IPS-15b (cell line): ENCODE results near the gene PLOD2.

ENCODE experiments used
- H3K27me3 ChIP-seq: one replicate; pipeline ENCODE4 v1.6.1; 2013; ENCODE audit warnings: low read length; ENCODE audit not compliant: control insufficient read depth, insufficient read depth
- H3K36me3 ChIP-seq: one replicate; pipeline ENCODE4 v1.6.1; 2013; ENCODE audit warnings: low read length; ENCODE audit not compliant: control insufficient read depth, insufficient read depth
- H3K4me1 ChIP-seq: one replicate; pipeline ENCODE4 v1.6.1; 2013; ENCODE audit warnings: mild to moderate bottlenecking, low read length; ENCODE audit not compliant: control insufficient read depth, insufficient read depth
- H3K4me3 ChIP-seq: one replicate; pipeline ENCODE4 v1.5.1; 2013; ENCODE audit warnings: low read depth, low read length
- H3K9ac ChIP-seq: one replicate; pipeline ENCODE4 v1.6.1; 2013; ENCODE audit warnings: low read depth, mild to moderate bottlenecking, low read length
- H3K9me3 ChIP-seq: one replicate; pipeline ENCODE4 v1.6.1; 2013; ENCODE audit warnings: mild to moderate bottlenecking, low read length; ENCODE audit not compliant: control insufficient read depth, insufficient read depth

PLOD2 gene

DNA sequence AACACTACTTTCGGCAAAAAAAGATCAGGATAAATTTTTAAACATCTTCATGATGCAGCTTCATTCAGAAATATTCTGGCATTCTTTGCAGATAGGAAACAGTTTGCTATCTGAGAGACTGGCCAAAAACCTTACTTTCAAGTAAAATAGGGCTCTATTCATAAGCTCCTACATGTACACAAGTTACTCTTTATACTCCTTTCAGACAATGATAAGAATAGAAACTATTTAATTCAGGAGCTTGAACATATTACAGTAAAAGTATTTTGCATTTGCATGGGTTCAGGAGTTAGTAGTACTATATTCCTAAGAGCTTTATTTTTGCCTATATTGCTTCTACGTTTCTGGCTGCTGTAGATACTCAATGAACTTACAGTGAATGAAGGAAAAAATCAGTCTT is 70.5 kb downstream of the PLOD2 start:
- Histone ChIP-seq H3K9me3 (no peaks in the 10 kb centered on the region), H3K9ac (no peak overlapping the region), H3K36me3 (no peaks in the 10 kb centered on the region), H3K4me3 (no peak overlapping the region), H3K27me3 (no peaks in the 10 kb centered on the region), H3K4me1 (no peaks in the 10 kb centered on the region)

DNA sequence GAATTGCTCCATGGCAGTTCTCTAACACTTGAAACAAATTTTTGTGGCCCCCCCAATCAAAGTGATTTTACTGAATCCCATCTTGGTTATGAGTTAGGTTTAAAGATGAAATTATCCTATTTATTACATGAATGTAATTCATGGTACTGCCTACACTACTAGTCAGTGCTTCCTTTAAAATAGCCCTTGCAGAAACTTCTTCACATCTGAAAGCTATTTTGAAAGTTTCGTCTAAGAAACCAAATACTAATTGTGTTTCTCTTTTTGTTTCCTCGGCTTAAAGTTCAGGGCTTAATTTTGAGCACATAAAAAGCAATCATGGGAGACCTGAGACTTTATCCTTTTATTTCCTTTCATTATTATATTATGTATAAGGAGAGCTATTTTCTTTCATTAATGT is 72.1 kb downstream of the PLOD2 start:
- Histone ChIP-seq H3K4me1 (no peaks in the 10 kb centered on the region), H3K4me3 (no peak overlapping the region), H3K36me3 (no peaks in the 10 kb centered on the region), H3K27me3 (no peaks in the 10 kb centered on the region), H3K9ac (no peak overlapping the region), H3K9me3 (no peaks in the 10 kb centered on the region)

GRCh38 chr3:146087116-146087515 is 73.9 kb downstream of the PLOD2 start:
- no peaks in the 10 kb centered on the region for H3K27me3 ChIP-seq
- no peaks in the 10 kb centered on the region for H3K36me3 ChIP-seq
- H3K4me1 ChIP-seq = no peaks in the 10 kb centered on the region
- H3K9ac ChIP-seq = no peak overlapping the region
- no peak overlapping the region for H3K4me3 ChIP-seq
- H3K9me3 ChIP-seq = no peaks in the 10 kb centered on the region

GRCh38 chr3:146086211-146086610 is 74.8 kb downstream of the PLOD2 start:
- no peak overlapping the region for H3K4me3 ChIP-seq
- H3K9ac ChIP-seq = no peak overlapping the region
- no peaks in the 10 kb centered on the region for H3K4me1 ChIP-seq
- H3K9me3 ChIP-seq = no peaks in the 10 kb centered on the region
- no peaks in the 10 kb centered on the region for H3K36me3 ChIP-seq
- no peaks in the 10 kb centered on the region for H3K27me3 ChIP-seq

DNA sequence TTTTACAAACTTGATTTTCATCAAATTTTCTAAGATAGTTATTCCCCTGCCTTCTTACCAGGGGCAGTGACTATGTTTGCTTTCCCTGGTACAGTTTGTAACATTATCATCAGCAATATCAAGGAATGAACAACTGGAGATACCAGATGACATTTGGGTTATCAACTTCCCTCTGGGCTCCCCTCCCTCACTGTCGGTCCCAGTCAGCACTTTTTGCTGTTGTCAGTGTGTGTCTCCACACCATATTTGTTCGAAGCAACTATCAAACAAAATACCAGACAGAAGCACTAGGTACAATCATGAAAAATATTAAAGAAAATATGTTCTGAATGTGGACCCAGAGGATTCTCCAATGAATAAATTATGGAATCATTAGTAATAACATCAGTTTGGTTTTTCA is 75.3 kb downstream of the PLOD2 start:
- H3K4me3 ChIP-seq = no peak overlapping the region
- H3K36me3 ChIP-seq = no peaks in the 10 kb centered on the region
- H3K4me1 ChIP-seq = no peaks in the 10 kb centered on the region
- no peak overlapping the region for H3K9ac ChIP-seq
- no peaks in the 10 kb centered on the region for H3K27me3 ChIP-seq
- H3K9me3 ChIP-seq = no peaks in the 10 kb centered on the region

- no peaks in the 10 kb centered on the region for H3K4me1 ChIP-seq
- no peak overlapping the region for H3K4me3 ChIP-seq
- H3K9me3 ChIP-seq = no peaks in the 10 kb centered on the region
- no peaks in the 10 kb centered on the region for H3K36me3 ChIP-seq
- no peaks in the 10 kb centered on the region for H3K27me3 ChIP-seq
- H3K9ac ChIP-seq = no peak overlapping the region
These were observed 80.4 kb downstream of the PLOD2 start for GRCh38 chr3:146080578-146080977.

DNA sequence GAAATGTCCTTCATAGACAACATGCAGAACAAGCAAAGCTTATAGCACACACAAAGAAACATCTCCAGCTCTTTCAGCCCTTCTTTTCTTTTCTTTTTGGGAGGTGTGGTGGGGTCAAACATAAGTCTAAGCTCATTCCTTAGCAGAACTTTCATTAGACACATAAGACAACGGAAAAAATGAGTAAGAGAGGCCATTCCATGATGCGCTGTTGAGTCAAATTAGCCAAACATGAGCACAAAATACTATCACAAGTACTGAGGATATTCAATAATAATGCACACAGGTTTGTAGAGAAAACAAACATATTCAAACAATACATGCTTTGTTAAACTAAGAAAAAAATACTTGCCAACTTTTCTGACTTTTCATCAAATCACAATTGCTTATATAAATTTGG is 83.0 kb downstream of the PLOD2 start:
- no peaks in the 10 kb centered on the region for H3K36me3 ChIP-seq

DNA sequence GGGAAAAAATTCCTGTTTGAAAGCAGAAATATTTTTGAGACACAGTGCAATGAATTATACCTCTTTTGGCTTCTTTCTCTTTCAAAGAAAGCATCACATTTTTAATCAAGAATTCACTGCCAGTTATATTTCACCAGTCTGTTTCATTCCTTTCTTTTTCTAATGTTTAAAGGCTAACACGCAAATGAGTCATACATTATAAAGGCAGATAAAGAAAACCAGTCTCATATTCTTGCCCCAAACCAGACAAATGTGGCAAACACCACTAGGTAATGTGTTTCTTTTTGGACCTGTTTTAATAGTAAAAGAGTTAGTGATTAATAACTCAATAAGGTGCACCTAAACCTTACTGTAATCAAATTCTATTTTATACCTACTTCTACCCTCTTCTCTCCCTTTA is 83.8 kb downstream of the PLOD2 start:
- H3K36me3 ChIP-seq = no peaks in the 10 kb centered on the region
- H3K4me3 ChIP-seq = no peak overlapping the region
- H3K9me3 ChIP-seq = no peaks in the 10 kb centered on the region
- no peaks in the 10 kb centered on the region for H3K4me1 ChIP-seq
- H3K27me3 ChIP-seq = no peaks in the 10 kb centered on the region
- H3K9ac ChIP-seq = no peak overlapping the region

More for the DNA sequence above, 83.0 kb downstream of the PLOD2 start:
- no peaks in the 10 kb centered on the region for H3K9me3 ChIP-seq
- H3K9ac ChIP-seq = no peak overlapping the region
- H3K27me3 ChIP-seq = no peaks in the 10 kb centered on the region
- no peak overlapping the region for H3K4me3 ChIP-seq
- no peaks in the 10 kb centered on the region for H3K4me1 ChIP-seq

GRCh38 chr3:146072824-146073223 is 88.2 kb downstream of the PLOD2 start:
- Histone ChIP-seq H3K27me3 (no peaks in the 10 kb centered on the region), H3K9ac (no peak overlapping the region), H3K9me3 (no peaks in the 10 kb centered on the region), H3K4me3 (no peak overlapping the region), H3K36me3 (no peaks in the 10 kb centered on the region), H3K4me1 (no peaks in the 10 kb centered on the region)

- Histone ChIP-seq H3K27me3 (no peaks in the 10 kb centered on the region), H3K4me1 (no peaks in the 10 kb centered on the region), H3K9ac (no peak overlapping the region), H3K9me3 (no peaks in the 10 kb centered on the region), H3K36me3 (no peaks in the 10 kb centered on the region), H3K4me3 (no peak overlapping the region)
These were observed 88.9 kb downstream of the PLOD2 start for GRCh38 chr3:146072061-146072460.

- Histone ChIP-seq H3K27me3 (no peaks in the 10 kb centered on the region), H3K4me3 (no peak overlapping the region), H3K36me3 (no peaks in the 10 kb centered on the region), H3K9ac (no peak overlapping the region), H3K9me3 (no peaks in the 10 kb centered on the region), H3K4me1 (no peaks in the 10 kb centered on the region)
These were observed 89.4 kb downstream of the PLOD2 start for GRCh38 chr3:146071632-146072031.

GRCh38 chr3:146067048-146067447 is 93.9 kb downstream of the PLOD2 start:
- Histone ChIP-seq H3K36me3 (no peaks in the 10 kb centered on the region), H3K9me3 (no peaks in the 10 kb centered on the region), H3K4me1 (no peaks in the 10 kb centered on the region), H3K27me3 (no peaks in the 10 kb centered on the region), H3K4me3 (no peak overlapping the region), H3K9ac (no peak overlapping the region)

DNA sequence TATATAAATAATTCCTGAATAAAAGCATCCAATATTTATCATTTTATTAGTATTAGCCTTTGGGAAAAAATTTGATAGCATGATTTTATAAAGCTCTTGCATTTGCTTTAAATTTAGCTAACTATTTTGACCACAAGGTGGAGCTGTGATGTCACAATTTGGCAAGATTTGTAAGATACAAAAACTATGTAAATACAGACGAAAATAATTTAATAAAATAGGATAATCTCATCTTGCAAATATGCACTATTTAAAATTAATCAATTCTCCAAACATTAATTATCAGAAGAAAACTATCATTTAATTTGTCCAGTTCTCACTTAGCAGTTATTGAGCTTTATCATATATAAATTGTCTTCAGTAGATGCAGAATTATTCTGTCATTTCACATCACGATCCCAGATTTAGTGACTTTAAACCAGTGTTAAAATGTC is 95.4 kb downstream of the PLOD2 start:
- Histone ChIP-seq H3K9ac (no peak overlapping the region), H3K27me3 (no peaks in the 10 kb centered on the region), H3K4me3 (no peak overlapping the region), H3K9me3 (no peaks in the 10 kb centered on the region), H3K4me1 (no peaks in the 10 kb centered on the region), H3K36me3 (no peaks in the 10 kb centered on the region)
